HG03108 (cell line): ENCODE measurements around the gene SLAMF7.

ENCODE experiments used
- ATAC-seq: cut with Tn5 transposase; IDR thresholded peaks from one replicate; pipeline ENCODE4 v1.9.1; 2021; ENCODE audit warnings: moderate library complexity; ENCODE audit not compliant: unreplicated experiment

SLAMF7 gene

GRCh38 chr1:160744852-160745520, 5.9 kb downstream of the SLAMF7 start:
- no peak for ATAC-seq

- ATAC-seq = no peak
Measured at GRCh38 chr1:160745551-160745950, 6.5 kb downstream of the SLAMF7 start.

- no peak for ATAC-seq
Measured at GRCh38 chr1:160746836-160747500, 7.9 kb downstream of the SLAMF7 start.

- ATAC-seq = no peak
Measured at GRCh38 chr1:160747717-160748116, 8.7 kb downstream of the SLAMF7 start.

GRCh38 chr1:160748181-160748877, 9.3 kb downstream of the SLAMF7 start:
- no peak for ATAC-seq

GRCh38 chr1:160748878-160749269, 9.8 kb downstream of the SLAMF7 start:
- no peak for ATAC-seq

GRCh38 chr1:160750608-160751007, 11.6 kb downstream of the SLAMF7 start:
- ATAC-seq = no peak

GRCh38 chr1:160752406-160752805, 13.4 kb downstream of the SLAMF7 start:
- no peak for ATAC-seq

- ATAC-seq = no peak
Measured at GRCh38 chr1:160752924-160753323, 13.9 kb downstream of the SLAMF7 start.

- ATAC-seq = no peak
Measured at GRCh38 chr1:160753594-160753993, 14.5 kb downstream of the SLAMF7 start.

GRCh38 chr1:160755461-160755860, 16.4 kb downstream of the SLAMF7 start:
- no peak for ATAC-seq

- ATAC-seq = no peak
Measured at GRCh38 chr1:160755911-160756848, 17.1 kb downstream of the SLAMF7 start.

GRCh38 chr1:160756849-160757201, 17.8 kb downstream of the SLAMF7 start:
- no peak for ATAC-seq

- no peak for ATAC-seq
Measured at GRCh38 chr1:160758521-160758920, 19.5 kb downstream of the SLAMF7 start.

GRCh38 chr1:160759740-160760139, 20.7 kb downstream of the SLAMF7 start:
- ATAC-seq = no peak

- ATAC-seq = no peak
Measured at GRCh38 chr1:160761046-160761445, 22.0 kb downstream of the SLAMF7 start.

GRCh38 chr1:160761886-160762285, 22.8 kb downstream of the SLAMF7 start:
- ATAC-seq = no peak

GRCh38 chr1:160763993-160764392, 24.9 kb downstream of the SLAMF7 start:
- no peak for ATAC-seq

GRCh38 chr1:160767395-160768294, 28.6 kb downstream of the SLAMF7 start:
- ATAC-seq = peak; percentile 62

GRCh38 chr1:160768295-160768657, 29.2 kb downstream of the SLAMF7 start:
- ATAC-seq = peak; percentile 68
